SK-N-DZ (cell line): ENCODE measurements around the gene PLCH1.

Experiments
- DNase-seq: peaks from one replicate; pipeline ENCODE4 v3.0.0-alpha.2; 2015; ENCODE audit warnings: low spot score

PLCH1 gene

GRCh38 chr3:155746703-155747102, 1.8 kb upstream of the PLCH1 start:
- DNase-seq, result no peak

- DNase-seq, result peak; percentile 45
Observed at GRCh38 chr3:155745795-155746550, 1.1 kb upstream of the PLCH1 start.

GRCh38 chr3:155744010-155744625, 753 bp downstream of the PLCH1 start:
- DNase-seq, result peak; percentile 71

GRCh38 chr3:155743606-155744005, 1.3 kb downstream of the PLCH1 start:
- no peak for DNase-seq

- DNase-seq, result no peak
Observed at GRCh38 chr3:155742349-155742965, 2.4 kb downstream of the PLCH1 start.

GRCh38 chr3:155741603-155742002, 3.3 kb downstream of the PLCH1 start:
- no peak for DNase-seq

- no peak for DNase-seq
Observed at GRCh38 chr3:155741101-155741500, 3.8 kb downstream of the PLCH1 start.

GRCh38 chr3:155739154-155739553, 5.7 kb downstream of the PLCH1 start:
- peak; percentile 39 for DNase-seq

GRCh38 chr3:155738580-155739076, 6.2 kb downstream of the PLCH1 start:
- DNase-seq, result no peak

- DNase-seq, result no peak
Observed at GRCh38 chr3:155737844-155738460, 6.9 kb downstream of the PLCH1 start.

- DNase-seq, result no peak
Observed at GRCh38 chr3:155736381-155736780, 8.5 kb downstream of the PLCH1 start.

GRCh38 chr3:155730843-155731242, 14.0 kb downstream of the PLCH1 start:
- no peak for DNase-seq

- no peak for DNase-seq
Observed at GRCh38 chr3:155727836-155728235, 17.0 kb downstream of the PLCH1 start.

- DNase-seq, result no peak
Observed at GRCh38 chr3:155714295-155714718, 30.6 kb downstream of the PLCH1 start.

- DNase-seq, result no peak
Observed at GRCh38 chr3:155712008-155712407, 32.9 kb downstream of the PLCH1 start.

- DNase-seq, result no peak
Observed at GRCh38 chr3:155704771-155705559, 39.9 kb downstream of the PLCH1 start.

GRCh38 chr3:155704061-155704460, 40.8 kb downstream of the PLCH1 start:
- DNase-seq, result no peak

- DNase-seq, result no peak
Observed at GRCh38 chr3:155702745-155703591, 41.9 kb downstream of the PLCH1 start.

- DNase-seq, result peak; percentile 64
Observed at GRCh38 chr3:155701882-155702465, 42.9 kb downstream of the PLCH1 start.

GRCh38 chr3:155697542-155697941, 47.3 kb downstream of the PLCH1 start:
- no peak for DNase-seq
